Measurements from ENCODE around the gene VWA7.

GRCh38 chr6:31752739-31753319 is 24.3 kb downstream of the VWA7 start:
- TF ChIP-seq POLR2A (IDR thresholded peaks at IDR 0.05; ENCODE audit: low read length) (no peak), GATA1 (IDR thresholded peaks at IDR 0.05; ENCODE audit: low read depth, low read length) (no peak)

All from erythroblast (primary cell).